AG09309 (cell line): Measurements from ENCODE around the gene LRRC25.
A peak's percentile ranks its signal among the peaks of the same experiment; 100 is the strongest.

Experiments used
- DNase-seq: peaks from one replicate; pipeline ENCODE4 v3.0.0-alpha.2; 2010; ENCODE audit warnings: low read depth
- H3K4me3 ChIP-seq: 2 replicates; pipeline ENCODE4 v1.5.1; 2011; ENCODE audit warnings: mild to moderate bottlenecking, low read depth, low read length, moderate library complexity; ENCODE audit not compliant: control insufficient read depth
- TF ChIP-seq, protein P1 (sequence below): IDR thresholded peaks from 2 replicates; pipeline ENCODE4 v1.5.1; 2011; ENCODE audit warnings: mild to moderate bottlenecking, low read depth, low read length, inconsistent platforms; ENCODE audit not compliant: insufficient read depth, control insufficient read depth; ENCODE audit errors: missing control alignments

LRRC25 gene

DNA sequence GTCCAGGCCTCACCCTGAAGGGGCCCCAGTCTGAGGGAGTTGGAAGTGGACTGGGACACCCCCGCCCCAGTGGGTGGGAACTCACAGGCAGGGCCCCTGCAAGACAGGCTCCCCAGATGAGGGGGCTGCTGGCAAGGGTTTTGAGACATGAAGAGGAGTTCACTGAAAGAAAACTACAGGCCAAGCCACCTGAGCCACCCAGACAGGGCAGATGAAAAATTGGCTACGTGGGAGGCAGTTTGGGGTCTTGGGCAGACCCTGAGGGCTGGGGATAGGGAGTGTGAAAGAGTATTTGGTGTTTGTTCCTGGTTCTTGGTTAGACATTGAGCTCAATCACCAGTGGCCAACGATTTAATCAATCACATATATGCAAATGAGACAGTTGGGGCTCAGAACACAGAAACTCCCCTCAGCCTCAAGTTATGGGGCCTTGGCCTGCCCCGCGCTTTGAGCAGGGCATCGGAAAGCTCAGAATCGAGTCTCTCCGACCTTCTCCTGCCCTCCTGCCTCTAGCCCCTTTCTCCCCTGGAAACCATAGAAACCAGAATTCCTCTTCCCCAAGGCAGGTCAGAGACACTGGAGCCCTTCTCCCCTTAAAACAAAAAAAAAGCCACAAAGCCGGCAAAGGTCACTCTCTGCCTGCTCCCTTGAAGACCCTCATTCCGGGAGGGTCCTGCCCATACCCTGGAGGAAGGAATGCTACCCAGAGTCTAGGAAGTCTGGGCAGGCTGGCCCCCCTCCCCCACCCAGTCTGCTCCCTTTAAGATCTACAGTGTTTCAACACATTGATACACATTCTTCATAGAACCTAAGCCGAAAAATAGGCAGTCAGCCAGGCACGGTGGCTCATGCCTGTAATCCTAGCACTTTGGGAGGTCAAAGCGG lies 41.8 kb upstream of the LRRC25 start:
- H3K4me3 ChIP-seq, result no peak overlapping the region
- DNase-seq, result no peak
- TF ChIP-seq, protein P1, sequence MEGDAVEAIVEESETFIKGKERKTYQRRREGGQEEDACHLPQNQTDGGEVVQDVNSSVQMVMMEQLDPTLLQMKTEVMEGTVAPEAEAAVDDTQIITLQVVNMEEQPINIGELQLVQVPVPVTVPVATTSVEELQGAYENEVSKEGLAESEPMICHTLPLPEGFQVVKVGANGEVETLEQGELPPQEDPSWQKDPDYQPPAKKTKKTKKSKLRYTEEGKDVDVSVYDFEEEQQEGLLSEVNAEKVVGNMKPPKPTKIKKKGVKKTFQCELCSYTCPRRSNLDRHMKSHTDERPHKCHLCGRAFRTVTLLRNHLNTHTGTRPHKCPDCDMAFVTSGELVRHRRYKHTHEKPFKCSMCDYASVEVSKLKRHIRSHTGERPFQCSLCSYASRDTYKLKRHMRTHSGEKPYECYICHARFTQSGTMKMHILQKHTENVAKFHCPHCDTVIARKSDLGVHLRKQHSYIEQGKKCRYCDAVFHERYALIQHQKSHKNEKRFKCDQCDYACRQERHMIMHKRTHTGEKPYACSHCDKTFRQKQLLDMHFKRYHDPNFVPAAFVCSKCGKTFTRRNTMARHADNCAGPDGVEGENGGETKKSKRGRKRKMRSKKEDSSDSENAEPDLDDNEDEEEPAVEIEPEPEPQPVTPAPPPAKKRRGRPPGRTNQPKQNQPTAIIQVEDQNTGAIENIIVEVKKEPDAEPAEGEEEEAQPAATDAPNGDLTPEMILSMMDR, result no peak

DNA sequence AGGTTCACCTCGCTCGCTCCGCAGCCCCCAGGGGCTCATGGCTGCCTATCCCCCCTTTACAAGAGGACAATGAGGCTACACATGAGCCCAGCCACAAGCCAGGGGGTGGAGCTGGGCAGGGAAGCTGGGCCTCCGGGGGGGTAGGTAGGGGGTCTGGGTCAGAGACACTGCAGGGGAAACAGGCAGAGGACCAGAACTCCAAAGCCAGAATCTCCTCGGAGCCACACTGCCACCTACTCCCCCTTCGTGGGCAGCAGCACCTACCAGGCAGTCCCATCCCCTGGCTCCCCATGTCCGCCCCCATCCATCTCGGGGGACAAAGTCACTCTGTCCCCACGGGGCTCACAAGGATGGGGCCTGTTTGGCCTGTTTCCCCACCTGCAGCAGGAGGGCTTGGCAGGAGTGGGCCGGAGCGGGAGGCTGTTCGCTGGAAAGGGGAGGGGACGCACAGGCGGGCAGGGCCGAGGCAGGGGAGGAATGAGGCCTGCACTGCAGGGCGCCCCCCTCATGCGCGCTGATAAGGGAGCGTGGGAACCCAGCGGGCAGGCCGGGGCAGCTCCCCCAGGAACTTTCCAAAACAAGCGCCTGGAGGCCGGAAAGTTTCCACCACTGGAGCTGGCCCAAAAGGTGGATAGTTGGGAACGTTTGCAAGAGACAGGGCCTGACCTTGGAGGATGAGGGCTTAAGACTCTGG lies 41.1 kb upstream of the LRRC25 start:
- DNase-seq, result no peak
- H3K4me3 ChIP-seq, result 0 out of 2 replicates have a peak overlapping the region, but pooled peaks have one; percentile 1
- TF ChIP-seq, protein P1, result no peak

DNA sequence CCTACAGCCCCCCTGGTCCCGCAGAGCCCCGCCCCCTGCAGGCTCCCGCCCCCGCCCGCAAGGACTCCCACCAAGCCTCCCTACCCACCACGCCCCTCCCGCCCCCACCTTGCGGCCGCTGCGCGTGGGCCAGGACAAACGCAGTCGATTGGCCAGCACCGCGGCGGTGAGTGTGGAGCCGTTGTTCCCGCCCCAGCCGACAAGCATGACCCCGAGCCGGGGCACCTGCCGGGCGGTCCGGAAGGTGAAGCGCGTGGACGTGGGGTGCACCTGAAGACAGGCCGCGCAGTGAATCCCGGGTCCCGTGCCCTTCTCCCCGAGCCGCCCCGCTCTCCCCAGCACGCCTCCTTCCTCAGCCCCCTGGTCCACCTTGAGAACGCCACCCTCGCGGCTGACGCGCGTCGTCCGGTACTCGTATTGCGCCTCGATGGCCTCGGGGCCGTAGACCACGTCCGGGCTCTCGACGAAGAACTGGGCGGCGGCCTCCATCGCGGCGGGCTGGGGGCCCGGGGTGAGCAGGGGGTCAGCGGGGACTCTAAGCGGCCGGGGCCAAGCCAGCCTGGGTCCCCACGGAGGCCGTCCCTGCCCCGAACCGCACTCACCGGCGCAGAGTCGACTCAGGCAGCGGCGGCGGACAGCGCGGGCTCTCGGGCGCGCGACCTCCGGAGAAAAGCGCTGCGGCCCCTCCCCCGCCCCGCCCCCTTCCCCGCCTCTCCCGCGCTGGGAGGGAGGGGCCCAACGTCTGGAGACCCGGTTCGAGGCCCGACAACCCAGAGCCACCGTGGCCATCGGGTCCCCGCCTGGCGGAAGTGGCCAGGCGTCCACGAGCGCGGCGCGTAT lies 40.3 kb upstream of the LRRC25 start, which contains the start of gene ISYNA1:
Gene ISYNA1, minus strand, starts transcription at position 643 of the 840 bp plus-strand sequence. Its CDS starts 154 bp downstream, at position 489.
- TF ChIP-seq, protein P1, result no peak
- peak within 1 kb of the TSS; percentile 54 for H3K4me3 ChIP-seq
- DNase-seq, result no peak

DNA sequence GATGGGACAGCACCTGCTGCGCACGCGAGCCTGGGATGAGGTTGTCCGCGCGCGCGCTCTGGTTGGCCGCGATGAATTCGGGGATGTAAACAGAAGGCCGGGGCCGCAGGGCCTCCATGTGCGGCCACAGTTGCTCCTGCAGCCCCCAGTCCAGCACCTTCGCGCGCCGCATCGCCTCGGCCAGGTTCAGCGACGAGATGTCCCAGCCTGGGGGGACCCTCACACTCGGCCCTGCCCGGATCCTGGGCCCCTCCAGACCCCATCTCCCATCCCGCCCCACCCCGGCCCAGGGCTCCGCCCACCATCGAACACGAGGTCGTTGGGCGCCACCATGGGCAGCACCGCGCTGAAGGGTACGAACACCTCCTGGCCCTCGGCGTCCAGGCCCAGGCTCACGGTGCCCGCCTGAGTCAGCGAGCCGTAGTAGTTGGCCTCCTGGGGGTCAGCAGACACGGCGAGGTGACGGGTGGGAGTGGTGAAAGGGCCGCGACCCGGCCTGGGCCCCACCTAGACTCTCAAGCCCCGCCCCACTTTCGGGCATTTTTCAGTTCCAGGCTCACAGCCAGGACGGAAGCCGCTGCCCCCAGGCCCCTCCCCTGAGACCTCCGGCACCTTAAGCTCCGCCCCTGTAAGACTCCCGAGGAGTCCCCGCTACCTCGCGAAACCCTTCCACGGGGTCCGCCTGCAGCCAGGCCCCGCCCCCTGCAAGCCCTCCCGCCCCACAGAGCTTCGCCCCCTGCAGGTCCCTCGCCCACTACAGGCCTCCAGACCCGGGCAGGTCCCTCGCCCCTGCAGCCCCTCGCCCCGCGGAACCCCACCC lies 39.5 kb upstream of the LRRC25 start:
- TF ChIP-seq, protein P1, result no peak
- peak overlapping the region; percentile 54 for H3K4me3 ChIP-seq
- DNase-seq, result no peak

DNA sequence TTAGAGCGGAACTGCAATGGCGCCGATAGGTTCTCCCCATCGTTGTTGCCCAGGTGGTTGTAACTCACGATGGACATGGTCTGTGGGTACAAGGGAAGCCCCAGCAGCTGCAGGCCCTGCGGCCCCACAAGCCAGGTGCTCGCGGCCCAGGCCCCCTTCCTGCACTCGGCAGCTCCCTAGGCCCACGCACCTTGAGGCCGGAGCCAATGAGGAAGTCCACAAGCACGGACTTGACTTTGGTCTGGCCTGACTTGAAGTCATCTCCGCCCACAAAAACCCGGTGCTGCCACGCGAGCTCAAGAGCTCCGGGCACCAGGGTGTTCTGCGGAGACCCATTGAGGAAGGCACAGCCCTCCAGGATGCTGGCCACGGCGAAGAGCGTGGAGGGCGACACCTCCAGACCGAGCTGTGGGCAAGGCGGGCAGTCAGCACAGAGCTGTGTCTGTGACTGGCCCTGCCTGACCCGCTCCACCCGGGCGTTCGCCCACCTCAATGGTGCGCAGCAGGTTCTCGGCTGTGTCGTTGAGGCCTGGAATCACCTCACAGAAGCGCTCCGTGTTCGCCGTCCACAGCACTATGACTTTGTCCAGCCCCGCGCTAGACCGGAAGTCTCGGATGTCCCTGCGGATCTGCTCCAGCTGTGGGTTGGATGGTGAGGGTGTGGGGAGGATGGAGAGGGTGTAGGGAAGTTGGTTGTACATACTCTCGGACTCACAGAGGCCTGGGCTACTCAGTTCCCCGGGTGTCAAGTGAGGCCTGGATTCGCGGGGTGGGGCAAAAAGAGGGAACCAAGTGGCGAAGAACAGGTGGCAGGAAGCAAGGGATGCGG lies 38.6 kb upstream of the LRRC25 start:
- DNase-seq, result no peak
- no peak overlapping the region for H3K4me3 ChIP-seq
- TF ChIP-seq, protein P1, result no peak
